Measurements from ENCODE around the gene ALKBH2. TPM values are rescaled to one million over a fixed set of nuclear protein-coding genes. Genes with fewer than 3 reads are reported as not detected.

ALKBH2 gene
- total RNA-seq, 4 donors from 2014 or later: 7.3 to 18.8 (median 12.2) TPM

- TF ChIP-seq, protein P1, sequence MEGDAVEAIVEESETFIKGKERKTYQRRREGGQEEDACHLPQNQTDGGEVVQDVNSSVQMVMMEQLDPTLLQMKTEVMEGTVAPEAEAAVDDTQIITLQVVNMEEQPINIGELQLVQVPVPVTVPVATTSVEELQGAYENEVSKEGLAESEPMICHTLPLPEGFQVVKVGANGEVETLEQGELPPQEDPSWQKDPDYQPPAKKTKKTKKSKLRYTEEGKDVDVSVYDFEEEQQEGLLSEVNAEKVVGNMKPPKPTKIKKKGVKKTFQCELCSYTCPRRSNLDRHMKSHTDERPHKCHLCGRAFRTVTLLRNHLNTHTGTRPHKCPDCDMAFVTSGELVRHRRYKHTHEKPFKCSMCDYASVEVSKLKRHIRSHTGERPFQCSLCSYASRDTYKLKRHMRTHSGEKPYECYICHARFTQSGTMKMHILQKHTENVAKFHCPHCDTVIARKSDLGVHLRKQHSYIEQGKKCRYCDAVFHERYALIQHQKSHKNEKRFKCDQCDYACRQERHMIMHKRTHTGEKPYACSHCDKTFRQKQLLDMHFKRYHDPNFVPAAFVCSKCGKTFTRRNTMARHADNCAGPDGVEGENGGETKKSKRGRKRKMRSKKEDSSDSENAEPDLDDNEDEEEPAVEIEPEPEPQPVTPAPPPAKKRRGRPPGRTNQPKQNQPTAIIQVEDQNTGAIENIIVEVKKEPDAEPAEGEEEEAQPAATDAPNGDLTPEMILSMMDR (IDR thresholded peaks at IDR 0.05; ENCODE audit: low read depth): no peak
Observed at GRCh38 chr12:109131154-109132050, 38.1 kb upstream of the ALKBH2 start.

DNA sequence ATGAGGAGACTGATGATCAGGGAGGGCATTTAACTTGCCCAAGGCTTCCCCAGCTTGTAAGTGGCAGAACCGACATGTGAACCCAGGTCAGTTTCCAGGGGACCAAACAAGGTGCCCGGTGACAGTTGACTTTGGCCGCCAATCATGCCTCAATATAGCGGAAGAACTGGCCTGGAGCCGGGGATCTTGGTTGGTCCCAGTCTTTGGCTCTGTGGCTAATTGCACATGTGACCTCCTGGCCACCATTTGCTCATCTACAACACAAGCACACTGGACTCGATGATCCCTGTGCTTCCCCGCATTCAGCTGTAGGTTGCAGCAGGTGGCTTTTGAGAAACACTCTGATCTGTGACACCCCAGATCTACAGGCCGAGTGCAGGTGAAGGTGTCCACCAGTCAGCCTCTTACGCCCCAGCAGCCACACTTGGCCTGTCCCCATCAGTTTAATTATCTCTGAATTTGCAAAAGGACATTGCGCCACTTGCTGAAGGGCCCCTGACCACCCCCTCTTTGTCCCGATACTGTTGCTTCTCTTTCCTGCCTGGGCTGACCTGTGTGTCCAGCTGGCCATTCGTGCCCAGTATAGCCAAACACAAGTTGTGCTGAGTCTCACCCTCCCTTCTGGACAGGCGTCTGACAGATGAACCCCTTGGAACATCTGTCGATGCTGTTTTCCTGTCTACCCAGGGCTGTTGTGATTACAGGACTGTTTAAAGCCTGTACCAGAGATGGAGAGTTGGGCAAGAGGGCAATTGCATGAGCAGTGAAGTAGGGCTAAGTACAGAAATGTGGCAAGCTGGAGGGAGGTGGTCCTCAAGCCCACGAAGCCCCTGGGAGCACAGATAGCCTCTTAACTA, 37.3 kb upstream of the ALKBH2 start:
- TF ChIP-seq, protein P1 (IDR thresholded peaks at IDR 0.05; ENCODE audit: low read depth): no peak

GRCh38 chr12:109127533-109128242, 34.4 kb upstream of the ALKBH2 start:
- TF ChIP-seq, protein P1 (IDR thresholded peaks at IDR 0.05; ENCODE audit: low read depth): no peak

DNA sequence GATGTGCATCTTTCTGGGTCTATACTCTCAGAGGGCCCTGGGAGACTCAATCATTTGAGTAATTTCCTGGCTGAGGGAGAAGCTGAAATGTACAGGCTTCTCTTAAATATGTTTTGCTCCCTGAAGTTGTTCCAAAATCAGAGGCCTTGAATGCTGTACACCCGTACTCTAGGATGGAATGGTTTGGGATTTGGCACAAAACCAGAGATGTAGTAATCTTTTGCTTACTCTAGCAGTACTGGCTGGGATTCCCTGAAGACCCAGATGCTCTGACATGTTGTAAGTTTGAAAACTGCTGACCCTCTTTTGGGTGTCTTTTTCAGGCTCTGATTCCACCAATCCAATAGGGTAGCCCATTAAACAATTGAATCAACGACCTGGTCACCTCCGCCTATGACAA, 33.5 kb upstream of the ALKBH2 start:
- TF ChIP-seq, protein P1 (IDR thresholded peaks at IDR 0.05; ENCODE audit: low read depth): no peak

DNA sequence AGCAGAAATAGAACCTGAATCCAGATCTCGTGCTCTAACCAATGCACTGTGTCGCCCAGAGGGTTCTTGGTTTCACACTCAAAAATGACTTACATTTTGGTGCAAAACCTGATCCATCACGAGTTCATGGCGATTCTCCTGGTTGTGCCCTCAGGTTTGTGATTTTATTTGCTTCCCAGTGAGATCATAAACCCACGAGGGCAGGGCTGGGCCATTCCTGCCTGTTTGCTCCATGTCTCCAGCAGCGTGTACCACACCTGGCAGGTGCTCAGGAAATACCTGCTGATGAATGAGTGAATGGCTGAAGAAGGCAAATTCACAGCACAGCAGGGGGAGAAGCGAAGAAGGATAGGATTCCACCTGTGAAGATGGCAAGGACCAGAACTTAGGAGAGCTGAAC, 32.5 kb upstream of the ALKBH2 start:
- TF ChIP-seq, protein P1 (IDR thresholded peaks at IDR 0.05; ENCODE audit: low read depth): no peak

GRCh38 chr12:109124878-109125648, 31.8 kb upstream of the ALKBH2 start:
- TF ChIP-seq, protein P1 (IDR thresholded peaks at IDR 0.05; ENCODE audit: low read depth): no peak

Data from subcutaneous adipose tissue (tissue), 4 donors.